NCI-H774 (cell line): ENCODE measurements around the gene PARVG.

Source experiments
- DNase-seq: peaks from one replicate; lab custom pipeline; 2025; lab: John Stamatoyannopoulos, UW

PARVG gene, protein sequence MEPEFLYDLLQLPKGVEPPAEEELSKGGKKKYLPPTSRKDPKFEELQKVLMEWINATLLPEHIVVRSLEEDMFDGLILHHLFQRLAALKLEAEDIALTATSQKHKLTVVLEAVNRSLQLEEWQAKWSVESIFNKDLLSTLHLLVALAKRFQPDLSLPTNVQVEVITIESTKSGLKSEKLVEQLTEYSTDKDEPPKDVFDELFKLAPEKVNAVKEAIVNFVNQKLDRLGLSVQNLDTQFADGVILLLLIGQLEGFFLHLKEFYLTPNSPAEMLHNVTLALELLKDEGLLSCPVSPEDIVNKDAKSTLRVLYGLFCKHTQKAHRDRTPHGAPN

DNA sequence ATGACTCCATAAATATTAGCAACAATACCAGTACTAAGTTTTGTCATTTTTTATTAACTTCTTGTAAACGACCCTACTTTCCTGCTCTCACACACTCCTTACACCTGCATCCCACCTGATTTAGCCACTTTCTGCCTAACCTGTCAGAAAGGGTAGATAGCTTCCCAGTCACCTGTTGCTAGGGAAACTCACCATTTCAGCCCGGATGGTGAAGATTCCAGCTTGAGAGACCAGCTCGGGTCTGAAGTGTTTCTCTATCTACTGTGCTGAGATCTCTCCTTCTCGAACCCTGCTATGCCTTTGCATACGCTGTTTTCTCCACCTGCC lies at the start of gene PARVG:
PARVG (plus strand) TSS at position 220 of the 327 bp plus-strand sequence. CDS start 2,405 bp downstream, outside the sequence.
- no peak for DNase-seq

DNA sequence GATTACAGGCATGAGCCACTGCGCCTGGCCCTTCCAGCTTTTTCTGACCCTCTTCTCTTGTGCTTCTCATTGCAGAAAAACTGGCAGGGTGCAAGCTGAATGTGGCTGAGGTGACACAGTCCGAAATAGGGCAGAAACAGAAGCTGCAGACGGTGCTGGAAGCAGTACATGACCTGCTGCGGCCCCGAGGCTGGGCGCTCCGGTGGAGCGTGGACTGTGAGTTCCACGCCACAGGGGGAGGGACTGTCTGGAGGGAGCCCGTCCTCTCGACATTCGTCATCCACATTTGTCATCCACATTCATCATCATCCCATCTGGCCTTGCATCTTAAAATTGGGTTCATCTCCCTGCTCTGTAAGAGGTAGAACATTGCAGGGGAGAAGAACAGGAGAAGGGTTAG lies 49.3 kb upstream of the PARVG start:
- DNase-seq: no peak

DNA sequence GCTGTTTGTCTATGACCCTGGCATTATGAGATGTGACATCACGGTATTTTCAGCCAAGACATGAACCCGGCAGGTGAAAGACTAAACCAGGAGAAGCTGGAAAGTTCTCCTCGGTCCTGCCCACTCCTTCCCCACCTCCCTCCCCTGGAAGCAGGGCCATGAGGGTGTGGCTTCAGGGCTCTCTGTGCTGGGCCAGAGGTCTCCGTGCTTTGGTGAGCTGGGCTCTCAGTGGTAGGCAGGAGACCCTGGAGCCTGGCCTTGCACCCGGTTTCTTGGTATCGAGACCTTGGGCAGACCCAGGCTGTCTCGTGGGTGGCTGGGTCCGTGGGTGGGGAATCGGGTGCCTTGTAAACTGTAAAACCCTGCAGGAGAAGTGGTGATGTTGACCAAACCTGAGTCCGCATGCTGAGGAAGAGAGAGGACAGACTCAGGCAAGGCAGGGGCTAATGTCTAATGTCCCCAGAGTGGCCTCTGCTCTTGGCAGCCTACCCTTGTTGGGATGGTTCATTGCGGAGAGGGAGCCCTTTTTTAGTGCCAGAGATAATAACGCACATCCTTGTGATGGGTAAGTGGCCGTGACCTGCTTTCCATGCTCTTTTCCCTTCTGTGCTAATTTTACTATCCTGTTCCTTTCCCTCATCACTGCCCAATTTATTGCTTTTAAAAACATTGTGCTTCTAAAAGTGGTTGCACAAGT lies 48.6 kb upstream of the PARVG start:
- no peak for DNase-seq

DNA sequence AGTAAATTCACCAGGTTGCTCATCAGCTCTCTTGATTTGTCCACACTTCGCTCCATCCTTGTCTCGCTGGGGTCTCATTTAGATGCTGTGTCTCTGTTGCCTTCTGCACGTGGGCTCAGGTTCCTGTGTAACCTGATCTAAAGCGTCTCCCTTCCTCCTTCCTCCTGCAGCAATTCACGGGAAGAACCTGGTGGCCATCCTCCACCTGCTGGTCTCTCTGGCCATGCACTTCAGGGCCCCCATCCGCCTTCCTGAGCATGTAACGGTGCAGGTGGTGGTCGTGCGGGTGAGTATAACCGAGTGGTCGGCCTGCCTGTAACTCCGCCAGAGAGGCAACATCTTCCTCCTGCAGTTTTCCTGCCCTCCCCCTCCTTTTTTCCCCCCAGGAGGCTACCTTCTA lies 48.0 kb upstream of the PARVG start:
- DNase-seq: no peak

DNA sequence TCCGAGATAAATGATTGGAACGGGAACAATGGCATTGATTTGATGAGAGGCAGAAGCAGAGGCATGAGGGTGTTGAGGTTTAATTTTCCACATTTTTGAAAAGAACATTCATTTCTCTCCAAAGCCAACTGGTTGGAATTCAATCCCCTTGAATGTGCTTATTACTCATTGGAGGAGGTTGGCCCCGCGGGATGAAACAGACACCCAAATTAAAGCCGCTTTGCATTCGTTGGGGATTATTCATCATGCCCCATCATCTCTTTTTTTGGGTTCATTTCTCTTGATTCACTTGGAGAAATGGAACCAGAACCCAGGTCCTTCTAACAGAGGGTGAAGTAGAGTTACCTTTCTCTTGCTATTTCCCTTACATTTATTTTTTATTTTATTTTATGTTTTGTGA lies 47.6 kb upstream of the PARVG start:
- DNase-seq: no peak

DNA sequence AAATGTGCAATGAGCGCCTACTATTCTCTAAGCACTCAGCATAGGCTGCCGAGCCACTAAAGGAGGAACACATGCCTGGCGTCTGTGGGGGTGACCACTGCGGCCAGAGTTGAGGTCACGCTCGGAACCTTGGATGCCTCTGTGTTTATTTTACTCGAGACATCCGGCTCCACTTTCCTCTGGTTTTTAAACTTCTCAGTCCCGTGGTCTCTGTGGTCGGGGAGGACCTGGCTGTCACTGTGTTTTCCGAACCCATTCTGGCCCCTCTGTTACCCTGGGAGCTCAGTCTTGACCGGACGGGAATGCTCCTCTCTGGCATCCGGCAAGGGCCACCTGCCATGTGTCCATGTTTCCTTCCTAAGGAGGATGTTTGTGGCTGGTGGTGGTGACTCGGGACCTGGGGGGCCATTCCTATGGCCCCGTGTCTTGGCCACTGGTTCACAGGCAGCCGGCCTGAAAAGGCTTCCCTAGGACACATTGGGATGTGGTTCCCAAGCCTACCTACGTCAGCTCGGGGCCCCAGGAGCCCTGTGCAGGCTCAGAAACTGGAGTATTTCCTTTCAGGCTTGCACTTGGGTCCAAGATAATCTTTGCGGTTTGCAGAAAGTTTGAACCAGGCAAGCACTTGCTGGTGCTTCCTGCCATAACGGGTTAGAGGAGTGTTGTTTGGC lies 46.7 kb upstream of the PARVG start:
- DNase-seq: no peak

DNA sequence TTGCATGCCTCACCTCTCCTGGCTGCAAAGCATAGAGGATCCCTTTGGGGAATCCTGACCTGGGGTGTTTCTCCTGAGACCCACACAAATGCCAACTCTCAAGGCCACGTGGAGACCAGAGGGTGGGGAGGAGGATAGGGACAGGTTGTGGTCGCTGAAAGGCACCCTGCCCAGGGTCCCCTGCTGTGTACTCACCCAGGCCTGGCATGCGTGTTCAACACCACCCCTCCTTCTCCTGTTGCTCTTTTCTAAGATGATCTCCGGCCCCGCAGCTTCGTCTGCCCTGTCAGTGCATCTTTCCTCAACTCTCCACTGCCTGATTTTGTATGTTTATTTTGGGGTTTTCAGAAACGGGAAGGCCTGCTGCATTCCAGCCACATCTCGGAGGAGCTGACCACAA lies 44.6 kb upstream of the PARVG start:
- no peak for DNase-seq

DNA sequence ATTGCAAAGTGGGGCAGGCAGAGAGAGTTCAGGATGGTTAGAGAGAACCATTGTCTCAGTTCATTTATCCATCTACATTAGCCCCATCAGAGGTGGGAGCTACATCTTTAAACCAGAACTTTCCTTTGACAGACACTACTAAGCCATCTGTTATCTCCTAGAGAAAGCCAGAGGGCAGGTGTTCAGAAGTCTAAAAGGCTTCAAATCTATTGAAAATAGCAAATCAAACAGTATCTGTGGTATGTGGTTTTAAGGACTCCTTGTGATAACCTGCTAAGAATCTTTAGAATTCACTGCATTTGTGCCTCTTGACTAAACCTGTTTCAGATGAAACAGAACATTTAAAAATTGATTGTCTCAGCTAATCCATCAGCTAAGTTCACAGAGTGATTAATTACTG lies 43.9 kb upstream of the PARVG start:
- no peak for DNase-seq

DNA sequence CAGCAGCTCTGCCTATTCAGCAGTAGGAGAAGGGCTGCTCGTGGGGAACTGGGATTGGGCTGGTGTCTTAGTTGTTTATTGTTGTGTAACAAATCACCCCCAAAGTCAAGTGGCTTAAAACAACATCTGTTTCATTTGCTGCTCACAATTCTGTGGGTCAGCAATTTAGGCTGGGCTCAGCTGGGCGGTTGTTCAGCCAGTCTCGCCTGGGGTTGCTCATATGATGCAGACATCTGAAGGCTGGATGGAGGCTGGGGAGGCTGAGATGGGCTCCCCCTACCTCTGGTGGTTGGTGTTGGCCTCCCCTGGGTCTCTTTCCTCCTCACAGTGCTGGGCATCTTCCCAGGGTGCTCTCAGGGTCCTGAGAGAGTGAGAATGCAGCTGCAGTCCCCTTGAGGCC lies 43.3 kb upstream of the PARVG start:
- no peak for DNase-seq

DNA sequence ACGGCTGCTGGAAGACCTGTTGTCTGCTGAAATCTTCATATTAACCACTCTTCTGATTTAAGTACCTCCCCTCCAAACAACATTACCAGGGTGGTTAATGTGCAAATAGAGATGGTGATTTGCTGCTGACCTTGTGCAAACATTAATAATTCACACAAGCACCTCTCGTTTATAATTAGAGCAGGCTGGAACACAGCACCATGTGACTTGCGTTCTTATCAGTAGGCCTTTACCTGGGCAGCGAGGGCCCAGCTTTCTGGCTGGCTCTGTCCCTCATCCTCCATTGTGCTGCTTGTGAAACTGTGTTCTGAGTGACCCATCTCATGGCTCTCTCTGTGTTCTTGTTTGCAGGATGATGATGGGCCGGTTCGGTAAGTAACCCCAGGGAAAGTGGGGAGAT lies 41.0 kb upstream of the PARVG start:
- DNase-seq: peak; percentile 58

DNA sequence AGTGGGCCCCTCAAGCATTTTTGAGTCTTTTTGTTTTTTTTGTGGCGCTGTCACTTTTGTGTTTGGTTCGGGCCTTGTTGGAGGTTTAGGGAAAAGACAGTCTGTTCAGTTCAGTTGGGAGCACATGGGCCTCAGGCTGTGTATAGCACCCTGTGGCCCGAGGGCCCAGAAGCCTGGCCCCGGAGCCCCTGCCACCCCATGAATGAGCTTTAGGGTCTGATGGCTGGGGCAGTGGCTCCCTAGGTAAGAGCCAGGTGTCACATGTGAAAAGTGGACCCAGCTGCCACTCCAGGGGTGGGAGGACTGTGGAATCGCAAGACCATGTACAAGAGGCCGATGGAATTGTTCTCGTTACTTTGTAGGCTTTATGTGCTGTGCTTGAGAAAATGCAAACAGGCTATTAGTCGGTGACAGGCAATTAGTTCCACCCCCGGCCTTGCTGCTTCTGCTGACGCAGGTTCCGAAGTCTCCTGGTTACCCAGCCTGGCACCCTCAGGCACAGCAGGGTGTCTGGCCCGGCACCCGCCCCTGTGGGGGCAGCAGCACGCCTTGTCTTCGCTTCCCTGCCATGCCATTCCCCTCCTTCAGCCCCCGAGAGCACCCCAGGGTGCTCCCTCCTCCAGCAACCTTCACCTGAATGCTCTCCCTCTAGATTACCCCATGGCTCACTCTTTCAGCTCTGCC lies 38.2 kb upstream of the PARVG start:
- no peak for DNase-seq

DNA sequence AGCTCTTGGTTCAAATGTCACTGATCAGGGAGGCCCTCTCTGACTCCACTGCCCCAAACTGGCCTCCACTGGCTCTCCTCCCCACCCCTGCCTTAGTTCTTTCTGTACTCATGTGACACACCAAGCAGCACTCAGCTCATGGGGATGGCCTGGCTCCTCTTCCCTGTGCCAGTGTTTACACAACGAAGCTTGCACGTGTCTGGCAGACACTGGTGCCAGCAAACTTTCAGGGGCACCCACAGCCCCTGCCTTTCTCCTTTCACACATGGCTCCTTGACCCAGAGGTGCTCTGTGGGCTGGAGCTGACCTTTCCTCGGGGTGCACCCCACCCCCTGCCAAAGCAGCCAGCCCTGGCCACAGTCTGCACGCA lies 37.6 kb upstream of the PARVG start:
- DNase-seq: no peak

DNA sequence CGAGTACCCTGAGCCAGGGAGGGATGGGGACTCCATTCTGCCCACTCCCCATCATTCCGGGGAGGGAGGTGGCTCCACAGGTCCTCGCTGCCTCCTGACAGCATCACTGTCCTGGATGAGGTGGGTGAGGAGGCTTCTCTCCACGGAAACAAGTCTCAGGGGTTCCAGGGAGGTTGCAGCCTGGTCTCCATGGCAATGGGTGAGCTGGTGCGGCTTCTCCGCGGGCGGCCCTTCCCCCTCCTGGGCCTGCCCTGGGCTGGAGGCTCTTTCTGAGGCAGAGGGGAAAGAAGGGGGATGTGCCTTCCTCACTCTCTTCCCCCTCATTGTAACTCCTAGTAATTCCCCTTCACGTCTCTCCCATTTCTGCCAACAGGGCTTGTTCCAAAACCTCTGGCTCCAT lies 37.1 kb upstream of the PARVG start:
- no peak for DNase-seq

DNA sequence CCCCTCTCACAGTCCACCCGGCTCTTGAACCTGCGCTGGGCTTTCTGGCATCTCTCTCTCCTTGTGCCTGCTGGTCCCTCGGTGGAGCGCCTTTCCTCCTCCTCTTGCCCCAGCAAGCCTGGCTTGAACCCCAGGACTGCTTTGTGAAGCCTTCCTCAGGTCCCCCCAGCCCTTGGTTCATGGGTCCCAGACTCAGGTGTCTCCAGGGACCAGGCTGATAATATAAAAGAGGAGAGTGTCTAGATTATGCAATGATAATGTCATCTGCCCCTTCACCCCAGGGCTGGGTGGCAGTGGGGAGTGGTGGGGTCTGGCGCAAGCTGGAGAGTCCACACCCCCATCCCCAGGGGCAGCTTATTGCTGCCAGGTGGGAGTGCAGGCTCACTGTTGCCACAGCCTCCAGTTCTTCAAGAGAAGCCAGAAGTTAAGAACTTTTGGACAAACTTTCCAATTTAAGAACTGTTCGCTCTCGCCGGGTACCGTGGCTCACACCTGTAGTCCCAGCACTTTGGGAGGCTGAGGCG lies 36.6 kb upstream of the PARVG start:
- DNase-seq: no peak

DNA sequence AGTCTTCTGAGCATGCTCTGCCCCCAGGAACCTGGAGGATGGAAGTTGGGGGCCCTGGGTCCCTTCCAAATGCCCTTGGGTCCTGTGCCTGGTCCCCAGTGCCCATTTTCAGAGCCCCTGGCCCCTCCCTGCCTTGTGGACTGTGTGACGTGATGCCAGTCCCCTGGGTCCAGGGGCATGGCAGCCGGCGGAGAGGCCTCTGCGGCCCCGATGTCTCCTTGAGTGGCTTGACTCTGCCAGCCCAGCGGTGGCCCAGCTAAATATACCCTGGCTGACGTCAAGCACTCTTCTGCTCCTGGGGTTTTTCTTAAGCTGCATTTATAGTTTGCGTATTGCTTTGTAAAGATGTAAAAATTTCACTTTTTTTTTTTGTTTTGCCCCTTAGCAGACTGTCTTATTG lies 35.2 kb upstream of the PARVG start:
- DNase-seq: no peak

DNA sequence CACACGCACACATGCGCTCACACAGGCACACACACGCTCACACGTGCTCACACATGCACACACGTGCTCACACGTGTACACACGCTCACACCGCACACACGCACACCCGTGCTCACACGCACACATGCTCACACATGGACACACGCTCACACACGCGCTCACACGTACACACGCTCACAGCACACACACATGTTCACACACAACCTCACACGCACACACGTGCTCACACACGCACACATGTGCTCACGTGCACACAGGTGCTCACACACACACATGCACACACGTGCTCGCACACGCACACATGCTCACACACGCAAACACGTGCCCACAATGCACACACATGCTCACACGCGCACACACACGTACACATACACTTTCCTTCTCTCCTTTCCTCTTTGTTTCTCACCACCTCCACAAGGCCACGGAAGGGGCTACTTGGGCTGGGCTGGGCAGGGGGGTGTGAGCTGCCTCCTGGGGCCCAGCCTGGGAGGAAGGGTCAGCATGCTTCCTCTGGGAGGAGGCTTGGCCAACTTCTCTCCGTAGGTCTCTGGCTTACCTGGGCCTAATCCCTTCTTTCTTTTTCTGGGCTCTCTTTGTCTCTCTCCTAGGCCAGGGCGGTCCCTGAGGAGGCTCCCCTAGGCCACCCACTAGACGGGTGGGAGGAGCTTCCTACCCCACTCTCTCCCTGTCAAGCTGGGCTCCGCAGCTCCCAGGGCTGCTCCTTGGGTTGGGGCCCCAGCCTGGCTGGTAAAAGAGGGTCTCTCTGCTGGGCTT lies 34.5 kb upstream of the PARVG start:
- no peak for DNase-seq

DNA sequence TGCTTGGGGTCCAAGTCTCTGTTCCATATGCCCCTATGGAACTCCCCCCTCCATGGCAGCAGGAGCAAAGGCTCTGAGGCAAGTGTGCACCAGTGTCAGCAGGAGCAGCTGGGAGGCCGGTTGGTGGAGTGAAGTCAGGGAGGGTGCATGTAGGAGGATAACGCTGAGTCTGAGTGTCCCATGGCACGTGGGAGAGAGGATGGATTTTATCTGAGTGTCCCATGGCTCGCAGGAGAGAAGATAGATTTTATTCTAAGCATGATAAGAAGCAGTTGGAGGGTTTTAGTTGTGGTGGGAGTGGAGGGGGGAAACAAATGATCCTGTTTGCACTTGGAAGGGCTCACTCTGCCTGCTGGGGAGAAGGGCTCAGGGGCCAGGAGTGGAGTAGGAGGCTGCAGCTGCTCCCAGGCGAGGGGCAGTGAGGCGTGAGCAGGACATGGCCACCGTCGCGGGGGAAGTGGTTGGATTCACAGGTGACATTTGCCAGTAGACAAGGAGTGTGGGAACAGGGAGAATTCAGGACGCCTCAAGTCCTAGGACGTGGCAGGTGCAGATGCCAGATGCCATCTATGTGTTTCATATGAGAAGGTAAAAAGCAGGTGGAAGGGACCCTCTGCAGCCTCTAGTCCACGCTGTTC lies 33.6 kb upstream of the PARVG start:
- DNase-seq: no peak

DNA sequence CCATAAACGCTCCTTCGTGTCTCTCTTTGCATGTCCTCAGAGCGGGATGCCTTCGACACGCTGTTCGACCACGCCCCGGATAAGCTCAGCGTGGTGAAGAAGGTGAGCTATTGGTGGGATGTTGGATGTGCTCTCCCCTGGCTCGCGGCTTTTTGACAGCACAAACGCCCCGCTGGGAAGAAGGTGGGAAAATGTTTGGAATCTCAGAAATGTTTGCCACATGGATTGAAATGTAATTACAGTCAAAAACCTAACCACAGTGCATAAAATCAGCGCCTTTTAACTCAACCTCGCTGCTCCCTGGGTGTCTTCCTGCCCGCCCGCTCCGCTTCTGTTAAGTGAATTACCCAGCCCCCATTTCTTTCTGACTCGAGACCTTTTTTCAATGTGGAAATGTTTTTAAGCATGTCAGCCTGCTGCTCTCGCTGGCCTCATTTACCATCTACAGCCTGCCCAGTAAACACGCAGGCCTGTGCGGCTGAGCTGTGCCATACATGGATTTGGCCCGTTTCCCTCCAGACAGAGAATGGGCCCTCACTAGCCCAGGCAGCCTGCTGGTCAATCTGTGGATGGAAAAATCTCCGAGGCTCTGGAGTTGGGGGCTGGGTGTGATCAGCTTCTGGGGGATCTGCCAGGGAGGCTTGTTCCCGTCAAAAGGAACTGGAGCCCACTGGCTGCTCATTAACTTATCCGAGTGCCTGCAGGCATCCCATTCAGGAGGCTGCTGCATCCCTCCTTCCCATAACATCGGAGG lies 32.7 kb upstream of the PARVG start:
- DNase-seq: no peak

DNA sequence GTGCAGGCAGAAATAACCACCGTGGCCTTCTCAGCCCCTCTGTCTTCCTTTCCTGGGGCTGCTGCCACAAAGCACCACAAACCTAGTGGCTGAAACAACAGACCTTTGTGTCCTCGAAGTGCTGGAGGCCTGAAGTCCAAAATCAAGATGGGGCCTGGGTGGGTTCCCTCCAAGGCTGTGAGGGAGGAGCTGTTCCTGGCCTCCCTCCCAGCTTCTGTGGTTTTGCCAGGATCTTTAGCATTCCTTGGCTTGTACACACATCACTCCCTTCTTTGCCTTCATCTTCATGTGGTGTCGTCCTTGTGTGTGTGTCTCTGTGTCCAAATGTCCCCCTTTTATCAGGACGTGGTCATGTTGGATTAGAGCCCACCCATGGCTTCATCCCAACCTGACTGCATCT lies 29.0 kb upstream of the PARVG start:
- DNase-seq: no peak

DNA sequence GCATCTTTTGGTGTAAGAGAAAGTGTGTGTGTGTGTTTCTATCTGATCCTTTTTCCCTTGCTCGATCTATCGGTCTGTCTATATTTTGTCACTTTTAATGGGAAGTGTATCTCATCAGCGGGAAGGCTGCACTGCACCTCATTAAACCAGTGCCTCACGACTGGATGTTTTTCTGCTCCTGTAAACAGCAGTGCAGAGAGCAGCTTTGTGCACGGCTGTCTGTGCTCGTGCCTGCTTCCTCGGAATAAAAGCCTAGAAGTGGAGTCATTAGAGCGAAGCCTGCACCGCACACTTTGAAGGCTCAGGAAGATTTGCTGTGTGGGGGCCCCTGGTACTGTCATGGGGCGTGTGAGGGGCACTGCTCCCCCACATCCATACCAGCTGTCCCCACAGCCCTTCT lies 27.0 kb upstream of the PARVG start:
- no peak for DNase-seq
